HG03432 (cell line): ENCODE data around the gene TRMT10B.

Experiments
- ATAC-seq: cut with Tn5 transposase; IDR thresholded peaks from one replicate; pipeline ENCODE4 v1.9.1; 2021; ENCODE audit warnings: mild to moderate bottlenecking, moderate library complexity; ENCODE audit not compliant: unreplicated experiment

TRMT10B gene

GRCh38 chr9:37753489-37754190, at the start of gene TRMT10B:
TRMT10B (plus strand) TSS chr9:37753805; CDS start chr9:37761932, 8,127 bp downstream.
- peak; percentile 95 for ATAC-seq

- ATAC-seq: no peak
These were observed 47.8 kb upstream of the TRMT10B start for GRCh38 chr9:37705787-37706186.

GRCh38 chr9:37706290-37706689, 47.3 kb upstream of the TRMT10B start:
- no peak for ATAC-seq

GRCh38 chr9:37707748-37708147, 45.9 kb upstream of the TRMT10B start:
- ATAC-seq: no peak

GRCh38 chr9:37710046-37710445, 43.6 kb upstream of the TRMT10B start:
- no peak for ATAC-seq

- ATAC-seq: no peak
These were observed 38.3 kb upstream of the TRMT10B start for GRCh38 chr9:37715260-37715659.

- ATAC-seq: no peak
These were observed 37.6 kb upstream of the TRMT10B start for GRCh38 chr9:37715991-37716505.

- ATAC-seq: no peak
These were observed 34.1 kb upstream of the TRMT10B start for GRCh38 chr9:37719526-37719925.

GRCh38 chr9:37727013-37727412, 26.6 kb upstream of the TRMT10B start:
- no peak for ATAC-seq

- ATAC-seq: no peak
These were observed 24.1 kb upstream of the TRMT10B start for GRCh38 chr9:37729499-37729898.

GRCh38 chr9:37730256-37730655, 23.3 kb upstream of the TRMT10B start:
- ATAC-seq: no peak

GRCh38 chr9:37730839-37731238, 22.8 kb upstream of the TRMT10B start:
- ATAC-seq: no peak

- ATAC-seq: no peak
These were observed 21.4 kb upstream of the TRMT10B start for GRCh38 chr9:37732086-37732741.

- no peak for ATAC-seq
These were observed 20.7 kb upstream of the TRMT10B start for GRCh38 chr9:37732952-37733351.

GRCh38 chr9:37739222-37739621, 14.4 kb upstream of the TRMT10B start:
- ATAC-seq: no peak

- ATAC-seq: no peak
These were observed 13.5 kb upstream of the TRMT10B start for GRCh38 chr9:37740128-37740527.

- ATAC-seq: no peak
These were observed 12.8 kb upstream of the TRMT10B start for GRCh38 chr9:37740631-37741328.

- ATAC-seq: no peak
These were observed 7.6 kb upstream of the TRMT10B start for GRCh38 chr9:37745970-37746369.

- no peak for ATAC-seq
These were observed 6.9 kb upstream of the TRMT10B start for GRCh38 chr9:37746448-37747270.

GRCh38 chr9:37747271-37747753, 6.3 kb upstream of the TRMT10B start:
- ATAC-seq: peak; percentile 67

GRCh38 chr9:37749129-37749528, 4.5 kb upstream of the TRMT10B start:
- no peak for ATAC-seq
